GM18526 (cell line): ENCODE results near the gene GLI3.

Experiments used
- POLR2A ChIP-seq: IDR thresholded peaks from 3 replicates; pipeline ENCODE4 v1.6.1; 2011; ENCODE audit not compliant: insufficient read length; ENCODE audit errors: extremely low read depth

The GLI3 gene

GRCh38 chr7:42156291-42156865, 80.6 kb downstream of the GLI3 start:
- no peak for TF ChIP-seq POLR2A

DNA sequence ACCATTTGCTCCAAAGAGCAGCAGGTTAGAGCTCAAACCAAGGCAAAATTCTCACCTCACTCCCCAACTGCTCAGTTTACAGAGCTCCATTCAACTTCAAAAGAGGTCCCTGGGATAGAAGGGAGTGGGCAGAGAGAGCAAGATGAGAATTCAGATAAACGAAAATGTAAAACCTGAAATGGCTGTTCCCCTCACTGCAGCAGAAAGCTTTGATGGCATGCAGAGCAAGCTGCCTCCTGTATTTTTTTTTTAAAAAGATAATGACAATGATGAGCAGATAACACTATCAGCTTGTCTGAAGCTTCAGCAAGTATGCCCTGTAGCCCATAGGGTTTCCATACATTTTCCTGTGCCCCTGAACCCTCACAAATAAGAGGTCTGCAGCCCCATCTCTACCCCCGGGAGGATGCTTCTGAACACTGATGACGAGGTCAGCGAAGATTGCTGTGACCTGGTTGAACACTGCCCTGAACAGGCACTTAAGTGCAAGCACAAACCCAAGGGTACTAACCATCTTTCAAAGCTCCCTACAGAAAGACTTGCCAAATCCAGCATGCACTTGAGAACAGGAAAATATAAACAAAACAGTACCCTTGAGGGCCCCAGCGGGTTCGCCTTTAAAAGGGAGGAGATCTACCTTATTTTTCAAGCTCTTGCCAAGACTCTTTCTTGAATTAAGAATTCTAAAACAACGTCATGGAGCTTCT, 81.3 kb downstream of the GLI3 start:
- no peak for TF ChIP-seq POLR2A

- no peak for TF ChIP-seq POLR2A
Observed at GRCh38 chr7:42154173-42154572, 82.8 kb downstream of the GLI3 start.

DNA sequence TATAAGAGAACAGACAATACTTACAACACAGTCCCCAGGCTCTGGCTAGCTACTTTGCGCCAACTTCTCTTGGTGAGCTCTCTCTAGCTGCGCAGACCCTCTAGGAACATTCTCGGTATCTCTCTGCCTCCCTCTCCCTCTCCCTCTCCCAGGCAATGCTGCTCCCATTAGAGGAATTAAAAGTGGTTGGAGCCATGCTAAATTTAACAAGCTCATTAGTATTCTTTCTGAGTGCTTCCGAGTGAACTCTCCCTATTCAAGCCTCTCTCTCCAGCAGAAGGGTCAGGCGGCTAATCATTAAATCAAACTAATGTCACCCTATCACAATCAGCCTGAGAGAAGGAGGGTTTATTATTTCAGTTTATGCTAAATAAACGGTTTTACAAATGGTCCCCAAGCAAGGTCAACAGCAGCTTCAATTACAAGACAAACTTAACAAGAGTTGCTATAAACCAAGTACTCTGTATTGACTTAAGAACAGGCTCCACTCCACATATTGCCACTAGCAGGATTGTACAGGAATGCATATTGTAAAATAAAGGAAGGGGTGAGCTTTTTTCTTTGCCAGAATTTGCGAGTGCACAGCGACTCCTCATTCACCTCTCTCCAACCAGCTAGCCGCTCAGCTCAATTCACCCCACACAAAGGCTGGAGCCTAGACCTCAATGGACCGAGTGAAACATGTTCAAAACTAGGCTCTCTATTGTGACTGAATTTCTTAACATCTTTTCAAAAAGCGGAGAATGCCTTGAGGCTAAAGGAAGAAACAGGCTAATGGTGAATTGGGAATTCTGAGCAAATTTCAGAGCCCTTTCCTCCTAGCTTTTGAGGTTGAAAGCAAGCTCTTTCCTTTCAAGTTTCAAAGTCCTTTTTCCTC, 84.4 kb downstream of the GLI3 start:
- TF ChIP-seq POLR2A, result no peak

- no peak for TF ChIP-seq POLR2A
Observed at GRCh38 chr7:42151309-42151708, 85.7 kb downstream of the GLI3 start.

GRCh38 chr7:42145539-42145938, 91.5 kb downstream of the GLI3 start:
- TF ChIP-seq POLR2A, result no peak

DNA sequence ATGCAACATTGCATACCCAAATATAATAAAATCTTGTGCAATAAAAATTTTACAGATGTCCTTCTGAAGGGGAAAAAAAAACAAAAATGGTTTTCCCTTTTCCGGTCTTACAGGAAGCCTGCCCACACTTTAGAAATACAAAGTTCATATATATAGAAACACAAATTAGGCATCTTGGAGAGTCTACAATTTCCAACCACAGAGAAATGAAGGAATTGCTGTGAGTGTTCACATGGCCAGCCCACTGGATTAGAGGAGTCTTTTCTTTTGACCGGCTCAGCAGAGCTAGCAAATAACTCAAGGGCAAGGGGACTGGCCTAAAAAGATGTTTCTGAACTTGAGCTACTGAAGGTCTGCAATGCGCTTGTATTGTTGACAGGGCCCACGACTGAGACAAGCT, 92.4 kb downstream of the GLI3 start:
- TF ChIP-seq POLR2A, result no peak

- TF ChIP-seq POLR2A, result no peak
Observed at GRCh38 chr7:42143711-42144600, 93.1 kb downstream of the GLI3 start.

GRCh38 chr7:42142089-42142488, 94.9 kb downstream of the GLI3 start:
- TF ChIP-seq POLR2A, result no peak

- no peak for TF ChIP-seq POLR2A
Observed at GRCh38 chr7:42139751-42140150, 97.3 kb downstream of the GLI3 start.

DNA sequence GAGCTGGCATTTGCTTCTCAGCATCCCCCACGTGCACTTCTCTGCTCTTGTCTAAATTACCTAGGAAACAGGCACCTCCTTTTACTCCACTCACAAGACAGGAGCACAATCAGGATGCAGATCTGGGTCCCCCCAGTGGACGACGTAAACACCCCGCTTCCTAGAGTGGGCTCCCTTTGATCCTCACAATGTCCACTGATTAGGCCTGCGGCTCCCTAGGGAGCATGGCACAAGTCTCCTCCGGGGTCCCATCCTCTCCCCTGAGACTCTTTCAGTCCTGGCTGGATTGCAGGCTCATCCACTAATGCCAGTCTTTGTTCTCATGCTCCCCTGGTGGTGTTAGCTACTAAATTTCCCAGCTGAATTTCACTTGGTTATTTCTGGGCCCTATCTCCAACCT, 98.3 kb downstream of the GLI3 start:
- no peak for TF ChIP-seq POLR2A

- TF ChIP-seq POLR2A, result no peak
Observed at GRCh38 chr7:42137941-42138340, 99.1 kb downstream of the GLI3 start.

DNA sequence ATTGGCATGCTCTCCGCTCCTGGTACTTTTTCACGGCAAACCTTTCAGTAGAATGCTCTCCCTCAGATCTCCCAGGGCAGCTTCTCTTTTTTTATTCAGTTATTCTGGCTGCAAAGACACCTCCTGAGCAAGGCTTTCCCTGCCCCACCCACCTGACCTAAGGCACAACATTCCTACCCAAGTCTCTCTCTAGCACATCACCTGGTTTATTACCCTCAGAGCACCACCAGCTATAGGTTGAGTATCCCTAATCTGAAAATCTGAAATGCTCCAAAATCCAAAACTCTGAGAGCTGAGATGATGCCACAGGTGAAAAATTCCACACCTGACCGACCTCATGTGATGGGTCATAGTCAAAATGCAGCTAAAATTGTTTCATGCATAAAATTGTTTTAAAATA, 99.6 kb downstream of the GLI3 start:
- TF ChIP-seq POLR2A, result no peak

DNA sequence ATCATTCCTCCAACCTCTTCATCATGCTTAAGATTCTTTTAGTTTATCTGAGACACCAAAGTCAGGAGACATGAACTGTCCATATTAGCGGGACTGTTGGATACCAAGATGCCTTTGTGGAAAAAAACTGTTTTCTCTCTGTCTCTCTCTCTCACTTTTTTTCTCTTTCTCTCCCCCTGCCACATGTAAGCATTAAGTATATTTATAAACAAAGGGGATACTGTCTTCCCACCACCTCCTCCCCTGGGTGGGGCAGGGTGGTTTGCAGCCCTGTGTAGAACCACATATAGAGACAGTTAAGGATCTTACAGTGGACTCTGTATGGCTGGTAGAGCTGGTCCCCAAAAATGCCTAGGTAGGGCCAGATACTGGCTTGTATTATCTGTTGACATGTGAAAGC, 101.3 kb downstream of the GLI3 start:
- TF ChIP-seq POLR2A, result no peak

DNA sequence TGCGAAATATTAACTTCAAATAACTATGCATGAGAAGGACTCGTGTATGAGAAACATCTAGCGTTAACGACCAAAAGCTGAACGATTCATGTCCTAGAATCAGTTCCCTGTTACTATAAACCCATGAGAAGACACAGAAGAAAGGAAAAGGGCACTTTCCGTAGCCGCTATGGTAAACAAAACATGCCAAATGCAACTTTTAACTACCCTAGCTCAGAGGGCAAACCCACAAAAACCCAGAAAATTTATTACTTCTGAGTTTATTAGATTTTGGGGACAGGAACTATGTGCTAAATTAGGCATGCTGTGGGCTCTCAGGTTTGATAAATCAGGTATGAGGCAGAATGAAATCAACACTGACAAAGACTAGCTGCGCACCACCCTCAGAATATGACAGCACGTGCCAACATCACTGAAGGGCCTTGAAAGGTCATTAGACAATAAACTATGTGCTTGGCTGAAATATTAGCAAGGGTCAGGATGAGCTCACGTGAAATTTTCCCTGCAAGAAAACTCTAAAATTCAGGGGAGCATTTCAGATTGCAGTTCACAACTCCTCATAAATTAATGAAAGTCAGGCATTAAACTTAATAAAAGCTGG, 102.6 kb downstream of the GLI3 start:
- TF ChIP-seq POLR2A, result no peak
